HEK293 (cell line): ENCODE data around the gene CYB5D1.
A peak's percentile ranks its signal among the peaks of the same experiment; 100 is the strongest.

ENCODE experiments used
- CTCF ChIA-PET: fragments of 350-600 bp; formaldehyde crosslinking; extraction: SDS; loops from one replicate; lab custom pipeline; 2021; ENCODE audit warnings: antibody characterized with exemption; lab: Yijun Ruan, JAX
- POLR2A ChIA-PET: fragments of 300-600 bp; formaldehyde crosslinking; extraction: SDS; loops from one replicate; lab custom pipeline; 2020; ENCODE audit warnings: antibody characterized with exemption, inconsistent platforms; lab: Yijun Ruan, JAX
- H3K27ac ChIP-seq: fragments of 200-500 bp; sonication (Bioruptor generic); 2 replicates; pipeline ENCODE4 v1.5.1; 2014; ENCODE audit warnings: low read depth, low read length, control low read depth, inconsistent platforms; ENCODE audit errors: extremely low read depth
- H3K36me3 ChIP-seq, 2 experiments: fragments of 200-500 bp in 1 of 2; sonication (Bioruptor generic) in 1 of 2; 1 replicate in 1 of 2; 2 replicates in 1 of 2; pipeline ENCODE4 v1.5.1; 2014 to 2017; ENCODE audit warnings: inconsistent platforms in 2 of 2, low read length in 2 of 2; ENCODE audit not compliant: control insufficient read depth in 2 of 2, insufficient read depth in 1 of 2
- H3K4me1 ChIP-seq: fragments of 200-500 bp; sonication (Bioruptor generic); 2 replicates; pipeline ENCODE4 v1.5.1; 2014; ENCODE audit warnings: mild to moderate bottlenecking, low read length, inconsistent platforms; ENCODE audit not compliant: control insufficient read depth, insufficient read depth
- H3K4me3 ChIP-seq: 2 replicates; pipeline ENCODE4 v1.5.1; 2011; ENCODE audit warnings: low read depth, mild to moderate bottlenecking, control low read depth, low read length, moderate library complexity
- H3K9me3 ChIP-seq: fragments of 200-500 bp; sonication (Bioruptor generic); 2 replicates; pipeline ENCODE4 v1.5.1; 2014; ENCODE audit warnings: low read depth, low read length, inconsistent platforms; ENCODE audit not compliant: control insufficient read depth, insufficient read depth
- AEBP2 ChIP-seq: fragments of 450-650 bp; formaldehyde crosslinking; IDR thresholded peaks from 2 replicates; pipeline ENCODE4 v1.5.1; 2016; ENCODE audit warnings: missing biosample characterization, missing genetic modification characterization, borderline replicate concordance
- HIC1 ChIP-seq: fragments of 450-650 bp; formaldehyde crosslinking; IDR thresholded peaks from 2 replicates; pipeline ENCODE4 v1.5.1; 2016; ENCODE audit warnings: missing biosample characterization, missing genetic modification characterization
- KLF10 ChIP-seq: fragments of 450-650 bp; IDR thresholded peaks from 2 replicates; pipeline ENCODE4 v1.5.1; 2018; ENCODE audit warnings: missing biosample characterization, mild to moderate bottlenecking, missing genetic modification characterization
- KLF16 ChIP-seq: fragments of 450-650 bp; formaldehyde crosslinking; IDR thresholded peaks from 2 replicates; pipeline ENCODE4 v1.5.1; 2017; ENCODE audit warnings: missing biosample characterization, missing genetic modification characterization
- KLF7 ChIP-seq: fragments of 450-650 bp; formaldehyde crosslinking; IDR thresholded peaks from 2 replicates; pipeline ENCODE4 v1.5.1; 2016; ENCODE audit warnings: missing biosample characterization, missing genetic modification characterization, borderline replicate concordance
- MZF1 ChIP-seq: fragments of 450-650 bp; formaldehyde crosslinking; IDR thresholded peaks from 2 replicates; pipeline ENCODE4 v1.5.1; 2017; ENCODE audit warnings: missing biosample characterization, missing genetic modification characterization, borderline replicate concordance
- SP7 ChIP-seq: fragments of 450-650 bp; formaldehyde crosslinking; IDR thresholded peaks from 2 replicates; pipeline ENCODE4 v1.5.1; 2016; ENCODE audit warnings: missing biosample characterization, missing genetic modification characterization
- TCF7L2 ChIP-seq: IDR thresholded peaks from 2 replicates; pipeline ENCODE4 v1.6.1; 2011; ENCODE audit warnings: low read depth, mild to moderate bottlenecking, inconsistent platforms, low read length, moderate library complexity, borderline replicate concordance
- WT1 ChIP-seq: fragments of 450-650 bp; formaldehyde crosslinking; IDR thresholded peaks from 2 replicates; pipeline ENCODE4 v1.5.1; 2016; ENCODE audit warnings: missing biosample characterization, missing genetic modification characterization
- ZBTB10 ChIP-seq: fragments of 450-650 bp; formaldehyde crosslinking; IDR thresholded peaks from 2 replicates; pipeline ENCODE4 v1.5.1; 2016; ENCODE audit warnings: missing biosample characterization, missing genetic modification characterization
- ZBTB20 ChIP-seq: fragments of 450-650 bp; formaldehyde crosslinking; IDR thresholded peaks from 2 replicates; pipeline ENCODE4 v1.5.1; 2016; ENCODE audit warnings: missing biosample characterization, missing genetic modification characterization
- ZBTB48 ChIP-seq: fragments of 450-650 bp; formaldehyde crosslinking; IDR thresholded peaks from 2 replicates; pipeline ENCODE4 v1.5.1; 2016; ENCODE audit warnings: missing biosample characterization, missing genetic modification characterization
- ZFHX2 ChIP-seq: fragments of 450-650 bp; formaldehyde crosslinking; conservative IDR thresholded peaks from 2 replicates; pipeline ENCODE4 v1.5.1; 2016; ENCODE audit warnings: missing biosample characterization, missing genetic modification characterization
- ZFP3 ChIP-seq: fragments of 450-650 bp; formaldehyde crosslinking; IDR thresholded peaks from 2 replicates; pipeline ENCODE4 v1.5.1; 2016; ENCODE audit warnings: low read depth, missing biosample characterization, missing genetic modification characterization
- ZNF10 ChIP-seq: fragments of 450-650 bp; formaldehyde crosslinking; IDR thresholded peaks from 2 replicates; pipeline ENCODE4 v1.5.1; 2017; ENCODE audit warnings: missing biosample characterization, missing genetic modification characterization
- ZNF133 ChIP-seq: fragments of 450-650 bp; formaldehyde crosslinking; IDR thresholded peaks from 2 replicates; pipeline ENCODE4 v1.5.1; 2016; ENCODE audit warnings: missing biosample characterization, missing genetic modification characterization
- ZNF214 ChIP-seq: fragments of 450-650 bp; formaldehyde crosslinking; IDR thresholded peaks from 2 replicates; pipeline ENCODE4 v1.5.1; 2017; ENCODE audit warnings: missing biosample characterization, mild to moderate bottlenecking, missing genetic modification characterization, borderline replicate concordance
- ZNF248 ChIP-seq: fragments of 450-650 bp; formaldehyde crosslinking; IDR thresholded peaks from 2 replicates; pipeline ENCODE4 v1.5.1; 2017; ENCODE audit warnings: missing biosample characterization, missing genetic modification characterization
- ZNF302 ChIP-seq: fragments of 450-650 bp; formaldehyde crosslinking; IDR thresholded peaks from 2 replicates; pipeline ENCODE4 v1.5.1; 2016; ENCODE audit warnings: missing biosample characterization, missing genetic modification characterization, low read depth
- ZNF335 ChIP-seq: fragments of 450-650 bp; formaldehyde crosslinking; conservative IDR thresholded peaks from 2 replicates; pipeline ENCODE4 v1.5.1; 2016; ENCODE audit warnings: missing biosample characterization, missing genetic modification characterization
- ZNF341 ChIP-seq: fragments of 450-650 bp; formaldehyde crosslinking; IDR thresholded peaks from 2 replicates; pipeline ENCODE4; 2016; ENCODE audit warnings: low read depth, missing biosample characterization, missing genetic modification characterization
- ZNF391 ChIP-seq: fragments of 450-650 bp; formaldehyde crosslinking; IDR thresholded peaks from 2 replicates; pipeline ENCODE4 v1.5.1; 2016; ENCODE audit warnings: low read depth, missing biosample characterization, missing genetic modification characterization, borderline replicate concordance
- ZNF560 ChIP-seq: fragments of 450-650 bp; formaldehyde crosslinking; IDR thresholded peaks from 2 replicates; pipeline ENCODE4 v1.5.1; 2017; ENCODE audit warnings: missing biosample characterization, missing genetic modification characterization, borderline replicate concordance
- ZNF660 ChIP-seq: fragments of 450-650 bp; IDR thresholded peaks from 2 replicates; pipeline ENCODE4 v1.5.1; 2018; ENCODE audit warnings: missing biosample characterization, mild to moderate bottlenecking, missing genetic modification characterization
- ZNF704 ChIP-seq: fragments of 450-650 bp; formaldehyde crosslinking; IDR thresholded peaks from 2 replicates; pipeline ENCODE4 v1.5.1; 2016; ENCODE audit warnings: missing biosample characterization, missing genetic modification characterization
- ZNF707 ChIP-seq: fragments of 450-650 bp; formaldehyde crosslinking; IDR thresholded peaks from 2 replicates; pipeline ENCODE4 v1.5.1; 2016; ENCODE audit warnings: missing biosample characterization, missing genetic modification characterization
- ZNF747 ChIP-seq: fragments of 450-650 bp; formaldehyde crosslinking; IDR thresholded peaks from 2 replicates; pipeline ENCODE4 v1.5.1; 2016; ENCODE audit warnings: missing biosample characterization, missing genetic modification characterization
- ZNF76 ChIP-seq: fragments of 450-650 bp; formaldehyde crosslinking; IDR thresholded peaks from 2 replicates; pipeline ENCODE4; 2016; ENCODE audit warnings: low read depth, missing biosample characterization, missing genetic modification characterization, borderline replicate concordance
- TF ChIP-seq, protein P1 (sequence below): fragments of 450-650 bp; formaldehyde crosslinking; IDR thresholded peaks from 2 replicates; pipeline ENCODE4 v1.5.1; 2016; ENCODE audit warnings: missing biosample characterization, missing genetic modification characterization

The CYB5D1 gene

DNA sequence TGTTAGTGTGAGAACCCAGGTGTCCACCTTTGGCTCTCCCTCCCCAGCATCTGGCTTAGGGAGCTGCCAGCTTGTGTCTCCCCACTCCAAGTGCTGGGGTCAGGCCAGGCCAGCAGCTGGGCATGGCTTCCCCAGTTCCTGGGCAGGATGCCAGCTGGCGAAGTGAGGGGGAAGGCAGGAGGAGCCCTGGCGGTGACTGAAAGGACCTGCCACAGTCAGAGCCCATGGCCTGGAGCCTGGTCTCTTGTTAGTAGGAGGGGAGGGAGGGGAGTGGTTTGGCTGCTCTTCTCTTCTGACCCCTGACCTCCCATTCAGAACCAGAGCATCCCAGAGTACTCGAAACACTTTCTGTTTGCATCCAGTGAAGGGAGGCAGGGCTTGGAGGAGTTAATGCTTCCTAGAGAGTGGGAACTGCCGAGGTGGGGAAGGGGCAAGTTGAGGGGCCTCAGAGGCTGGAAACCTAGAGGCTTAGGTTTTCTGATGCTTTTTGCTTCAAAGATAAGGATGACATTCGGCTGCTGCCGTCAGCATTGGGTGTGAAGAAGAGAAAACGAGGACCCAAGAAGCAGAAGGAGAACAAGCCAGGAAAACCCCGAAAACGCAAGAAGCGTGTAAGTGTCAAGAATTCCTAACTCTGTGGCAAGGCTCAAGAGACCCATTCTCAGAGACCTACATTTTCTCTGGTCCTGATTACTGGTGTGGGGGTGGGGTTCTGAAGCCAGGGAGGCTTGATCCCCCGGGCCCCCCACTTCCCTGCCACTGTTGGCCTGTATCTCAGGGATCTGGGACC is 31.6 kb downstream of the CYB5D1 start:
- Histone ChIP-seq H3K4me3 (no peak overlapping the region), H3K27ac (peak overlapping the region; percentile 100), H3K36me3 (peaks cover 39 to 43% of the 10 kb centered on the region in 2 experiments), H3K9me3 (no peaks in the 10 kb centered on the region), H3K4me1 (peaks cover 23% of the 10 kb centered on the region)
- CTCF ChIA-PET: interaction anchor here (0.6 to 2.4 kb wide), 9 partner anchors 9 to 172 kb away, joined by 3 to 8 read pairs (median 4); no protein-coding TSS in a partner anchor
- POLR2A ChIA-PET: interaction anchor here (0.6 to 1.6 kb wide), 3 partner anchors 23 to 43 kb away, joined by 3 to 8 read pairs (median 3); partner anchors contain the start of genes CNTROB, NAA38 and TRAPPC1
- TF ChIP-seq ZNF76 (tag by site-specific recombination) (no peak), ZNF133 (tag by site-specific recombination) (no peak), KLF10 (tag by site-specific recombination) (no peak), ZNF391 (no peak), ZBTB48 (peak; percentile 97), TCF7L2 (no peak), ZFHX2 (tag by site-specific recombination) (peak; percentile 51; the same call in 1 of the 2 replicates), ZBTB20 (tag by site-specific recombination) (peak; percentile 12; the same call in 1 of the 2 replicates), ZNF747 (tag by site-specific recombination) (no peak), KLF16 (tag by site-specific recombination) (no peak), MZF1 (tag by site-specific recombination) (no peak), SP7 (tag by site-specific recombination) (peak; percentile 64), ZBTB10 (tag by site-specific recombination) (peak; percentile 59), ZNF704 (tag by site-specific recombination) (no peak), ZNF10 (tag by site-specific recombination) (no peak), KLF7 (no peak), ZNF560 (tag by site-specific recombination) (no peak), WT1 (tag by site-specific recombination) (peak; percentile 94), ZNF660 (tag by site-specific recombination) (no peak), ZNF707 (no peak), ZFP3 (tag by site-specific recombination) (no peak), ZNF214 (tag by site-specific recombination) (no peak), ZNF341 (tag by site-specific recombination) (peak; percentile 90), ZNF248 (no peak), ZNF335 (peak; percentile 22; the same call in 1 of the 2 replicates), ZNF302 (tag by site-specific recombination) (no peak), HIC1 (tag by site-specific recombination) (no peak; the same call in 1 of the 2 replicates), AEBP2 (tag by site-specific recombination) (no peak)
- TF ChIP-seq, protein P1, sequence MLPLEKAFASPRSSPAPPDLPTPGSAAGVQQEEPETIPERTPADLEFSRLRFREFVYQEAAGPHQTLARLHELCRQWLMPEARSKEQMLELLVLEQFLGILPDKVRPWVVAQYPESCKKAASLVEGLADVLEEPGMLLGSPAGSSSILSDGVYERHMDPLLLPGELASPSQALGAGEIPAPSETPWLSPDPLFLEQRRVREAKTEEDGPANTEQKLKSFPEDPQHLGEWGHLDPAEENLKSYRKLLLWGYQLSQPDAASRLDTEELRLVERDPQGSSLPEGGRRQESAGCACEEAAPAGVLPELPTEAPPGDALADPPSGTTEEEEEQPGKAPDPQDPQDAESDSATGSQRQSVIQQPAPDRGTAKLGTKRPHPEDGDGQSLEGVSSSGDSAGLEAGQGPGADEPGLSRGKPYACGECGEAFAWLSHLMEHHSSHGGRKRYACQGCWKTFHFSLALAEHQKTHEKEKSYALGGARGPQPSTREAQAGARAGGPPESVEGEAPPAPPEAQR (tag by site-specific recombination): no peak
